ENCODE measurements around the gene PALLD. TPM values are rescaled to one million over a fixed set of nuclear protein-coding genes. Genes with fewer than 3 reads are reported as not detected.

PALLD gene
- total RNA-seq, 1 donor from 2014 or later = 12.1 TPM

DNA sequence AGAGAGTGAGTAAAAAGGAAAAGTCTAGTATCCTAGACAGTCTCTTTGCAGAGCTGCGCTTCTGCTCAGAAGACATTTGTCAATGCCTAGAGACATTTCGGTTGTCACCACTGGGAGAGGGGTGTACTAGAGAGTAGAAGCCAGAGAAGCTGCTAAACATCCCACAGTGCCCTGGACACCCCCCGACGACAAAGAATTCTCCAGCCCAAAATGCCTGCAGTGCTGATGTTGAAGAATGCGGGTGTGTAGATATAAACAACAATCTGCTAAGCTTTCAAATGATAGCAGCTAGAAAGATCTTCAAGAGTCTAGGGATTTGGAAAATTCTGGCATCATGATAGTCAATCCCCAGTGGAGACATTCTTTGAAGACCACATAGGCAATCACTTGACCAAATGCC, 90.1 kb downstream of the PALLD start:
- intact Hi-C loops (cut with micrococcal nuclease) = no loop called here

DNA sequence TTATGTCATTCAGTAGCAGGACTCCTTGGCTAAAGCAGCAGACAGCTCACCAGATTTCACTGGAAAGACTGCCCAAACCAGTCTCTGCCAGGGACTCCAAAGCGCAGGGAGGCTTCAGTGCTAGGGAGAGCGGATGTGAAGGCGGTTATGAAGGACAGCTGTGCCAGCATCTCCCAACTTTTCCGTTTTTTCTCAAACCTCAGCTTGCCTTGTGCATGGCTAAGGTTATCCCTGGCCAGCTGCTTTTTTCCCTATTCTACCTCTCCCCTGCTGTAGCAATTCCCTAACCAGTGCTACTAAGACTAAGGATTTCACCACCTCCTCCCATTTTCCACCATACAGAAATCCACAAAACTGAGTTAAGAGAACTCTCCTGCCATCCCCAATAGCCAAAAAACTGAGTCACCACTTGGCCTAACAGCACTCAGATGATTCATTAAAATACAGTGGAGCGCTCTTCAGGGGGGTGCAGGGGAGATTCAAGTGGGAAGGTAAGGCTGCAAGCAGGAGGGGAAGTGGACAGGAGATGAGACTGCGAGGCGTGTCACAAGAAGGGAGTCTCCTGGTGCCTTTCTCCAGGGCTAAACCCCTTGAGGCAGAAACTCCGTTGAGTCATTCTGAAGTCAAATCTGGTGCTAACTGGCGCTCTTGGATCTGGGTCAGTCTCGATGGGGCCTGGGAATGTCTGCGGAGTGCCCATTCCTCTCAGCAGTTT, 90.7 kb downstream of the PALLD start:
- intact Hi-C loops (cut with micrococcal nuclease) = no loop called here

DNA sequence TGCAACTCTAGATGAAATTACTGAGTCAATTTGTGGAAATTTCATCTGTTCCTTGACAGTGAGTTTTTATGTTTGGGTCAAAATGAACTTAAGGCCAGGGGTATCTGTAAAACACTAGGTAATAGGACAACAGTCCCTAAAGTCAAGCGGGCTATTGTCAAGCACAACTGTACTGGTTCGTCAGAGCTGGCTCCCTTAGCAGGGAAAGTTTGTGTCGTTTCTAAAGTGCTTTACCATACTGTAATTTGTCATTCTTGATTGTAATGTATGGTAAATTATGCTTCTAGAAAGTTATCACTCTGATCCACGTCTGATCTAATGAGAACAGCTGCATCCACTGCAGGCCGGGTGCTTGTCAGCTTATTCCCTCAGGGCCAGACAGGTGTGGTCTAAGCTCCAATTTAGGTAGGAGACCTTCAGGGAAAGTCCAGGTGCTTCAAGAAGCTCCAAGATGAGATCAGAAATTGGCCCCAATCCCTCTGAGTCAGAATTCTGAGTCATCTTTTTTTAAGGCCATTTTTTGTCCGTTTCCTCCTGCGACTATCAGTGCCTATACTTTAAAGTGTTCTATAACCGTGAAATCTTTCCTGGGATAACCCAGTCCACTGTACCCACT, 92.2 kb downstream of the PALLD start:
- intact Hi-C loops (cut with micrococcal nuclease) = no loop called here

DNA sequence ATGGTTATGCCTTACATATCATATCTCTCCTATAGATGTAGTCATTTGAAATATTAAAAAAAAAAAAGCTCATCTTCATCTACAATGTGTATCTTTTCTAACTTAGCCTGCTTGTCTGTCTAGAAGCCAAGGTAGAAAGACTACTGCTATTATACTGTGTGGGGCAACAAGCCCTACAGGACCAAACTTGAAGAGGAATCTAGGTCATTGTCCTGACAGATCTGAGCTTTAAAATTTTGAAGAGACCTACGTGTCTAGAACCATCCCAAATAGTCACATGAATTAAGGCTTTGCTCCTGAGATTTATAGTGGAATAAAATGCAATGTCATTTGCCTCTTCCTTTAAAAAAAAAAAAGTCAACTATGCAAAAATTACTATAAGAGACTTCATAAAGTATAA, 95.8 kb downstream of the PALLD start:
- intact Hi-C loops (cut with micrococcal nuclease) = no loop called here

DNA sequence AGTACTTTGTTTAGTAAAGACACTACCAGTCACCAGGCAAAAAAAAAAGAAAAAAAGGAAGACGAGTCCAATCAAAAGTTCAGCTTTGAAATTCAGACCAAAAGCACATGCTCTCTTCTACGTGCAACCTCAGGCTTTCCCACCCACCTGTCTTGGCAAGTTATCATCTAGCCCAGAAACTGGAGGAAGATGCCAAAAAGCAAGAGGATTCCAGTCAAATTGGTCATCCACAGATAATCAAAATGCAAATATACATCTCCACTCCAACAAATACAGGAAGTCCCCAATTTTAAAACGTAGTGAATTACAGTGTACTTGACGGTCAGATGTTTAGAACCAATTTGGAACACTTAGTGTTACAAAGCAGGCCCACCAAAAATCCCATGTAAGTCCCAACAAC, 96.5 kb downstream of the PALLD start:
- intact Hi-C loops (cut with micrococcal nuclease) = no loop called here

DNA sequence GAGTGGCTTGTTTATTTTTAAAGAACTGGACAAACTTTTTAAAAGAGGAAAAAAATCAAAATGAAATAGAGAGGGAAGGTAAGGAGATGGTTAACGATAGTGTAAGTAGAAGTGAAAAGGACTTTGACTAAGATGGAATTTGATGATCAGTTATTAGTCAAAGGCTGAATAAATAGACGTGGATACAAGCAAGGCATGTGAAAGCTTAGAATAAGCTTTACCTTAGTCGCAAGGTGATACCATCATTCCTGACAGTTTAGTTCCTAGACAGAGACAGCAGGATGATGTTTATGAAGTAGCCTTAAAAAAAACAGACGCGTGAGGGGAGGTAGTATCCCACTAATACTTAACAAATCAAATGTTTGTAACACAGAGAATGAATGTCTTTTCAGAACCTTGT, 97.3 kb downstream of the PALLD start:
- intact Hi-C loops (cut with micrococcal nuclease) = no loop called here

DNA sequence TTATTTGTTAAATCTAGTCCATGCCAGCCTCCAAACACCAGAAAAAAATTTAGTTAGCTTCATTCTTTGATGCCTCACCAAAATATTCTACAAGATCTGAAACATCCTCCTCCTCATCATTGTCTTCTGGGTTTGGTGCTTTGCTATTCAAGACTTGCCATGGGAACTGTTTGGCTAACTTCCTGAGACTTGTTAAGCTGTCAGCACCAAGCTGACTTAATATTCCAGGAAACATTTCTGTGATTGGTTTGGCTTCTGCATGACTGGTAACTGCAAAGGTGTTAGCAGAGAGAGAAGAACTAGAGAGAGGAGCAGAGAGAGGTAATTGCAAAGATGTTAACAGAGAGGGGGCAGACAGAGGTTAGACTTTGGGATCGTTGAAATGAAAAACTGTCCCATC, 101.3 kb downstream of the PALLD start:
- intact Hi-C loops (cut with micrococcal nuclease) = no loop called here

DNA sequence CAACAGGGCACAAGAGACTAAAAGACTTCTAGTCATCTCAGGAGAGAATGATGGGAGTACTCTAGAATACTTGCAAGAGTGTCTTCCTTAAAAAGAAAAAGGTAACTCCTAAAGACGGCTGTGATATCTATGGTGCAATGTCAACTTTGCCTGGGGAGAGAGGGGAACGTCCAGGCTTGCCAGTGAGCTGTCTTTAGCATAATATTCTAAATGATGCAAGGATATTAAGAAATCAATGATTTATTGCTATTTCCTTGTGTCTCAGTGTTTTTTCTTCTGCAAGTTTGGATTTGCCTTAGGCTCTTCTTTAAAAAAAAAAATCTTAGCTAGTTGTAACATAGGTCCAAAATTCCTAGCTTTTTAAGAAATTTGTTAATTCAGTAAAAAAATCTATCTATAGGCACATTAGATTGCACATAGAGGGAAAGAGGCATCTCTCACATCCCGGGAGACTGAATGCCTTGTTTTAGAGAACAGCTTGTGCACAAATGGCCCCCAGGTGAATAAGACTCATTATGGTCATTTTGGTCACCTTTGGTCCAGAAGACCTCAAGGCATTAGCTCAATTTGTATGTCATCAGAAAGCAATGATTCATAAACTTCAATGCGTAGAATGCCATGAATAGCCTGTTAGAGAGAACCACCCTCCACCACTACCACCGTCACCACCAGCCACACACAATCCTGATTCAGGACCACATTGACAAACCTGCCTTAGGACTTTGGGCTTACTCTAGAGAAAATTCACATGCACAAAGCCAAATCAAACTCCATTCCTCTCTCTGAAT, 104.1 kb downstream of the PALLD start:
- intact Hi-C loops (cut with micrococcal nuclease) = no loop called here

DNA sequence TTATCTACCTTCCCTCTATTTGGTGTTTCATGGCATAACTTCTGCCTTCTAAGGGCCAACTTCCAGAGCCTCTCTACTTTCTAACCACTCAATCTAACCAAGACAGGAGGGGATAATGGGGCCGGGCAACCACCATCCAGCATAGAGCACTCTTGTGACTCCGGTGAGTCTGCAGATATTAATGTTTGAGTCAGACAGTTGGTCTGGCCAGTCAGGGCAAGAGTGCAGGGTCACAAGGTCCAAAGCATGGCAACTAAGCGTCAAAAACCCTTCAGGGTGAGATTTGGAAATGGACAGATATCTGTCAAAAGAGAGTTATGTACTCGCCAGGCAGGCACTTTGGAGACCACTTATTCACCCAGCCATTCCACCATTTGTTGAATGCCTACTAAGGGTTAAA, 105.0 kb downstream of the PALLD start:
- intact Hi-C loops (cut with micrococcal nuclease) = no loop called here

DNA sequence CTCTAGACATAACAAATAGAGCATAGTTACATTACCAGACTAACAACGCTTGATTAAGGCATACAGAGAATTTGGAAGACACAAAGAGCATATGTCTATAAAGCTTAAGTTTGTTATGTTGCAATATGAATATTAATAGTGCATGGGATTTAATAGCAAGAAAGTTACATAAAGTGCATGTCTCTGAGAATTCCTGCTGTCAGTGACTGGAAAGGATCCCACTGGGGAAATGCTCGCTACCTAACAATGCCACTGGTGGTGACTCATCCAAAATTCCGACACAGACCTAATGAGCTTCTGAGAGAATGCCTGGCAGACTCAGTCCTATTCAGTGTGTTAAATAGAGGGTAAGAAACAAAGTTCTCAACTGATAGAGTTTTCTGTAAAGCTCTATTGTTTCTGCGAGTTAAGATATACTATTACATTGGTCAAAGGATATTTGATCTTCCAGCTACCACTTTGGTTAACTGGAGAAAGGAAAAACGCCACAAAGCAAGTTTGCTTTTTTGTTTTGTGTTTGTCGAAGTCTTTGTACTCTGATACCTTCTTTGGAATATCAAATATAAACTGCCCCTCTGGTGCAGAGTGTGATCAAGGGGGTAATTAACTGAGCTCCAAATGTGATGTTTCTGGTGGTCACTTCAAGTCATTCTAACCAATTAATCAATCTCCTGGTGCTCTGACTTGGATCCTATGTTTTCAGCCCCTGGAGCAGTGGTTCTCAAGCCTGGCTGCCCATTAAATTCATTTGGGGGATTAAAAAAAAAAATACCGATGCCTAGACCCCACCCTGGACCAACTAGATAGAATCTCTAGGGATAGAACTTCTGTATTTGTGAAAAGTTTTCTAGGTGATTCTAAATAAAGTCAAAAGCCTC, 107.9 kb downstream of the PALLD start:
- intact Hi-C loops (cut with micrococcal nuclease) = no loop called here

DNA sequence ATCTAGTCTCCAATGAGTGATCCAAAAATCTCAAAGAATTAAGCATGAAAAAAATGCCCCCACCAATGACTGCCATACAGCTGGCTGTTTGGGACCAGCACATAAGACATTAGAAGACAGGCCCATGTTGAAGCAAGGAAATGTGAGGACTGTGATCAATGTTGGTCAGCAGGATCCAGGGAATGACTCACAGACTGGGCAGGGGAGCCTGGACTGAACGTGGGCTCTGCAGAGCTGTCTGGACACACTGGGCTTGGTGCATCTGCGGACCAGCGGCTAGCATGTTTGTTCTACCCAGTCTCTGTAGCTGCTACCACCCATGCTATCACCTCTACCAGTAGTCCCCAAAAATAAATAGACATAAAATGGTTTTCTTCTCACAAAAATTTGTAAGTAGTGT, 108.6 kb downstream of the PALLD start:
- intact Hi-C loops (cut with micrococcal nuclease) = no loop called here

DNA sequence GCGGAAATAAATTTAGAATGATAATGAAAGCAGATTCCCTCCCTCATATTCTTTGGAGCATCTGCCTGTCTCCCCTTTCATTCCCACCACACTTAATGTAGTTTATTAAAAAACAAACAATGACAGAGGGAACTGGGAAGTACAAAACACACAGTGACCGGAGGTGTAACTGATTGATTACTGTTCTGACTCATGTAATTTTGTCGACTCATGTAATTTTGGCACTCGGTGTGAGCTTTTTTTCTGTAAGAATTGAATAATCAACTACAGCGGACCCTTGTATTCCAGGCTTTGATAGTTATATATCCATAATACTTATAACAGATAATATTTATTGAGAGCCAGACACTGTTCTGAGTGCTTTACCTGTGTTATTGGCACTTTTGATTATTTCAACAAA, 110.4 kb downstream of the PALLD start:
- intact Hi-C loops (cut with micrococcal nuclease) = no loop called here

DNA sequence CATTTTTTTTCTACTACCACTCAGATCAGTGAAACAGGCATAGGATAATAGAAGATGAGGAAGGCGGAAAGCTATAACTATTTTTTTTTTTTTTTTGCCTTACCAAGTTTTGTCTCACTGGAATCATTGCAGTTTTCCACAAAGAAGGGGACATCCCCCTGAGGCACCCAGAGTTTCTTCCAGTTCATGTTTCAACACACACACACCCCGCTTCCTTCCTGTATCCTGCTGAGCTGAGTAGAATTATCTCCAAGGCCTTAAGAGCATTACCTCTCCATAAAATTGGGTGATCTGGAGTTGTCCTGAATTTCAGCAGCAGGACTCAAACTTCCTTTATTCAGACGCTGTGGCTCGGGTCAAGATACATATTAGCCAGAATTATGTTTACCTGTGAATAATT, 111.9 kb downstream of the PALLD start:
- intact Hi-C loops (cut with micrococcal nuclease) = no loop called here

DNA sequence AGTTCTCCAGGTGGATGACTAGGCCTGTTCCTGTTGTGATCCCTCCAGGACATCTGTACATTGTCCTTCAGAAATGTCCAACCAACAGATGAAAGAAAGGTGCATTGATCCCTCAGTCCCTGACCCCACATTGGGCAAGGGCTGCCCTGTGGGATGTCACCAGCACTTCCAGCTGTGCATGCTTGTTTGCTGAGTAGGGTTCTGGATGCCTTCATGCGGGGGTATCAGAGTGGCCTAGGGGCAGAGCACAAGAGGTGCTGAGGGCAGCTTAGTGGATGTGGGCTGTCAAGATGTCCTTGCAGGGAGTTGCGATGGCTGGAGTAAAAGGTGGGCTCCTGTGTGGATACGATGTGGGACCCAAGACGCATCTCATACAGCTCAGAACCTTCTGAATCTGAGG, 112.5 kb downstream of the PALLD start:
- intact Hi-C loops (cut with micrococcal nuclease) = no loop called here

DNA sequence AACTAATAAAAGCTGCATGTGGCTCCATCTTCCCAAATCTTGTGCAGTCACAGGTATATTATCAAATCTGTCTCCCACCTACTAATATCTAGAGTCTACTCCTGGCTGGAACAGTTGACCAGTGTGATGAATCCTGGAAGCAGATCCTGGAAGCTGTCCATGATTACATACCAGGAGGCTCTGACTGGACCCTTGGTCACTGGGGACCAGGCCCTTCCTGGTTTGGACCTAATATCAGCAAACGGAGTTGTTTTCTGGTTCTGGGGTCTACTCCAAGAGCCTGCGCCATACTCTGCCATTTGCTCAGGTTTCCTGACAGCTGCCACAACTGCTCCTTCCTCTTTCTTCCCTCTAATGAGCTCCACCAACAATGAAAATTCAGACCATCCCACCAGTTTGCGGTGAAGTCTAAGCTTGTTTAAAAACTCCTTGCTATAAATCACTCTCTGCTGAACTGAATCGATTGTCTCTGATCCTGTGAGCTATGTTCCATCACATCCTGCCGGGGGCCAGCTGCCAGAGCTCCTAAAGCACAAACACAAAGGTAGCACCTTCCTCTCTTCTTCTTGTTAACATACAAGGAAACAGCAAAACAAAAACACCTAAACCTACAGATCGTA, 114.2 kb downstream of the PALLD start:
- intact Hi-C loops (cut with micrococcal nuclease) = no loop called here

DNA sequence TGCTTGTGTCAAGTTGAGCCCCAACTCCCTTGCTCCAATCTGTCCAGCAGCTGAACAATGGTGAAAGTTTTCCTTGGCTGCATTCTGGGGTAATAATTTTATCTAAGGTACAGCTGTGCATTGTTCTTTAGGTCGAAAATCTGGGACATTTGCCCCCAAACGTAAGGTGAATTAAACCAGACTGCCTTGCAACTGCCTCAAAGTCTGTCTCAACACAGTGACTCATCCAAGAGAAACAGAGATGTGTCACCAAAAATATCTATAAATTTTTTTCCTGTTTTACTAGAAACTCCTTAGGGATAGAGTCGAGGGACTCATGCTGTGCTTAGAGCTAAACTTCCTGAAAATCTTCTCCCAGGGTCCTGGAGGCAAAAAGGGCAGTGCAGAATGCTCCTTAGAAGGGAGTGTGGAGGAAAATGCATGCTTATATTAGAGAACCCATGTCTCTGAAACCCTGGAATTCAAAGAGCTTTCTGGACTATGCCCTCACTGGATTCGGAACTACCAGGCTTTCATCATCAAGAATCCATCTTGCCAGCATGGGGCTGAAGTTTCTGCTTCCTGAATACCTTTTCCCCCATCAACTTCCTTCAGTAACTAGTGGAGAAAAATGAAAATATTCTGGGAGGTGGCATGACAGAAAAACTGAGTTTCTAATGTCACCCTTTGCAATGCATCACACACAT, 115.7 kb downstream of the PALLD start:
- intact Hi-C loops (cut with micrococcal nuclease) = no loop called here

DNA sequence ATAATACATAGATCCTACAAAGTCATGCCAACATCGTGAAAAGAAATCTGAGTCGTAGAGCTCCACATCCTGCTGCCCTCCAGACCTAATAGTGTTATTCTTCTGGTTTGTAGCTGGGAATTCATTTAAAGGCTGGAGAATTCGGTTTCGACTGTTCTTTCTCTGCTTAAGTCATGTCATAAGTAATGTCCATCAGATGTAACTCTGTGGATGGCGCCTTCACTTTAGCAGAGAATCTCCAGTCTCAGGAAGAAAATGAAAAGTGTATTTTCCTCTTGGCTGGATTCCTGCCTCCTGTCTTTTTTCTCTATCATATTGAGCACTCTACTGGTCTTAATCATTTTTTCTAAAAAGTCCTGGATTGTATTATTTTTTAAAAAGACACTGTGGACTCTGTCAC, 117.0 kb downstream of the PALLD start:
- intact Hi-C loops (cut with micrococcal nuclease) = no loop called here

DNA sequence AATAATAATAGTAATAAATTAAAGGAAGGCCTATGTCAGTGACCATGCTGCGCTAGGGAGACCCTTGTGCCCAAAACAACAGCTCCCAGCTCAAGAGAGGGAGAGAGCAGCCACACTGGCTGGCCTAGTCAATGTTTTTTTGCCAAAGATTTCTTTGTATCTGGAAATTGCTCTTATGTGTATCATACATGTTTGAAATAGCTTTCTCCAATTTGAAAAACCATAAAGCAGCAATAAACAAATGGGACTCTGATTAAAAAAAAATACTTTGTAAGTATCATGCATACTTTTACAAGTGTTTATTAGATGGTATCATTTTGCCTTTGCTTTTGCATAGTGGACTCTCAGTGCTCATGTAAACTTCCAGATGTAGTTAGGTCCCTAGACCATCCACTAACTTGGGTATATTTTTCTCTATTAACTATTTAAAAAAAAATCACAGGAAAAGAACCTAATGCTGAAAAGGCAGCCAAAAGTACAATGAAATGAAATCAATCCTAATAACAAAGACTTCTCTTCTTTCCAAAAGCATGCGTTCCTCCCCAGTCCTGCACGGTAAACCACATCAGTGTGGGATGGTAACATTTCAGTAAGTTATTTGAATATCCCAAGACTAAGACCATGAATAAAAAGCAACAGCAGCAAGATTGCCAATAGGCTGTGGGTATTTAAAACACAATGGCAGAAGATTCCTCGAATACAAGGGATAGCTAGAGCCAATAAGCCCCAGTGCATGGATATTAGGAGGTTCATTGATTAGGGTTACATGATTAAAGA, 117.6 kb downstream of the PALLD start:
- intact Hi-C loops (cut with micrococcal nuclease) = no loop called here

DNA sequence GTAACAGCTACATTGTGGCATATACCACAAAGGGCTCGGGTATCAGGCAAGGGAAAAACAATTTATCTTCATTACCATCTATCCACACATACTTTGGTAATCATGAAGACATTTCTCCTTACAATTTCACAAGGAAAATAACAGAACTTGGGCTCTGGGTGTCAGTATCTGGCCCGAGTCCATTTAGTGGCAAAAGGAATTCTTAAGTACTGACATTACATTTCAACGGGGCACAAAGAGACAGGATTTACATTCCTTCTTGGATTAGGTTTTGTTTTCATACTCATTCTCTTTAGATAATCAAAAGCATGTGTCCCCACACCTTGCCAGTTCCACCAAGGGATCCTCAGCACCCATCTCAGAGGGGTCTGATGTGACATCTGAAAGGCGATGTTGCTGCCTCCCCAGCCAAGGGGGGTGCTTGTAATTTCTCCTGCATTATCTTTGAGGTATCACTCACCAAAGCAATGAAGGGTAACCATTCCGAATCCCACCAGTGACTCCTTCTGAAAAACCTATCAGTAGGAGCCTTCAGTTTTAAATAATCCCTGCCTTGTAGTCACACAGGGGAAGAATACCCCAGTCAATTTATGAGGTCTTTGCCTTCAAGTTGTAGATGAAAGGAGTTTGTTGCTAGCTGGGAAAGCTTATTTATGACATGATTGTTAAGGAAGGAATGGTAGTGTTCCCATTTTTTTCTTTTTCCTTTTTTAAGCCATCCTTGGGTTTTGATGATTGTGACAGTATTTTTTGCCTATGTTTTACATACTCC, 118.6 kb downstream of the PALLD start:
- intact Hi-C loops (cut with micrococcal nuclease) = no loop called here

Measured in T-helper 1 cell treated with Interleukin-12 subunit alpha and Interleukin-12 subunit beta and Interleukin-4 antibody, amounts not matched to agents 30 ng/mL and 1 ng/mL, for 36 hours (primary cell).